GM18907 (cell line): ENCODE measurements around the gene CYFIP2.
"Not testable (repeated sequence)": the region's sequence is repeated elsewhere in the genome, so short reads cannot be mapped to it uniquely, and the experiment has no call there.

Experiments used
- ATAC-seq: cut with Tn5 transposase; IDR thresholded peaks from one replicate; pipeline ENCODE4 v1.9.1; 2021; ENCODE audit warnings: mild to moderate bottlenecking, moderate library complexity; ENCODE audit not compliant: unreplicated experiment

Gene CYFIP2

GRCh38 chr5:157384971-157385709, 119.2 kb downstream of the CYFIP2 start:
- no peak for ATAC-seq

GRCh38 chr5:157387041-157387563, 121.2 kb downstream of the CYFIP2 start:
- no peak for ATAC-seq

- ATAC-seq, result no peak
Observed at GRCh38 chr5:157387683-157388093, 121.8 kb downstream of the CYFIP2 start.

- no peak for ATAC-seq
Observed at GRCh38 chr5:157388111-157388710, 122.3 kb downstream of the CYFIP2 start.

GRCh38 chr5:157389103-157389502, 123.2 kb downstream of the CYFIP2 start:
- ATAC-seq, result no peak

- ATAC-seq, result no peak
Observed at GRCh38 chr5:157390133-157390532, 124.2 kb downstream of the CYFIP2 start.

GRCh38 chr5:157390551-157391297, 124.8 kb downstream of the CYFIP2 start:
- no peak for ATAC-seq

- no peak for ATAC-seq
Observed at GRCh38 chr5:157398305-157398704, 132.4 kb downstream of the CYFIP2 start.

- no peak for ATAC-seq
Observed at GRCh38 chr5:157400741-157401495, 135.0 kb downstream of the CYFIP2 start.

- ATAC-seq, result no peak
Observed at GRCh38 chr5:157415838-157416237, 149.9 kb downstream of the CYFIP2 start.

- ATAC-seq, result not testable (repeated sequence)
Observed at GRCh38 chr5:157419521-157419920, 153.6 kb downstream of the CYFIP2 start.

GRCh38 chr5:157429920-157430319, 164.0 kb downstream of the CYFIP2 start:
- ATAC-seq, result not testable (repeated sequence)

- peak; percentile 71 for ATAC-seq
Observed at GRCh38 chr5:157431544-157432200, 165.7 kb downstream of the CYFIP2 start.

- no peak for ATAC-seq
Observed at GRCh38 chr5:157434096-157434495, 168.2 kb downstream of the CYFIP2 start.

GRCh38 chr5:157443041-157443549, 177.2 kb downstream of the CYFIP2 start:
- ATAC-seq, result no peak

- ATAC-seq, result no peak
Observed at GRCh38 chr5:157444224-157444623, 178.3 kb downstream of the CYFIP2 start.
